Stomach smooth muscle (tissue), 2 donors: ENCODE data around the gene DHCR24.
A peak's percentile ranks its signal among the peaks of the same experiment; 100 is the strongest.
"Not testable (repeated sequence)": the region's sequence is repeated elsewhere in the genome, so short reads cannot be mapped to it uniquely, and the experiment has no call there.

Experiments used
- H3K27ac ChIP-seq: one replicate; pipeline ENCODE4 v1.7.0; 2013; ENCODE audit warnings: mild to moderate bottlenecking, low read length, inconsistent platforms
- H3K27me3 ChIP-seq, 2 donors: one replicate each; pipeline ENCODE4 v1.7.0; 2013; ENCODE audit warnings: low read length in 2 of 2; ENCODE audit not compliant: insufficient read depth in 2 of 2, control insufficient read depth in 1 of 2
- H3K36me3 ChIP-seq, 2 donors: one replicate each; pipeline ENCODE4 v1.7.0; 2013; ENCODE audit warnings: low read length in 2 of 2; ENCODE audit not compliant: control insufficient read depth in 2 of 2, insufficient read depth in 2 of 2
- H3K4me1 ChIP-seq: one replicate; pipeline ENCODE4 v1.7.0; 2013; ENCODE audit warnings: low read length; ENCODE audit not compliant: control insufficient read depth, insufficient read depth
- H3K4me3 ChIP-seq, 2 donors: one replicate each; pipeline ENCODE4 v1.7.0; 2013; ENCODE audit warnings: low read length in 2 of 2
- H3K9ac ChIP-seq, 2 donors: one replicate each; pipeline ENCODE4 v1.7.0; 2013; ENCODE audit warnings: low read length in 2 of 2, mild to moderate bottlenecking in 1 of 2
- H3K9me3 ChIP-seq, 2 donors: one replicate each; pipeline ENCODE4 v1.7.0; 2013; ENCODE audit warnings: low read length in 2 of 2; ENCODE audit not compliant: control insufficient read depth in 2 of 2
- donor health status: healthy.
- donor health status: Pancreatic carcinoma.

The DHCR24 gene

DNA sequence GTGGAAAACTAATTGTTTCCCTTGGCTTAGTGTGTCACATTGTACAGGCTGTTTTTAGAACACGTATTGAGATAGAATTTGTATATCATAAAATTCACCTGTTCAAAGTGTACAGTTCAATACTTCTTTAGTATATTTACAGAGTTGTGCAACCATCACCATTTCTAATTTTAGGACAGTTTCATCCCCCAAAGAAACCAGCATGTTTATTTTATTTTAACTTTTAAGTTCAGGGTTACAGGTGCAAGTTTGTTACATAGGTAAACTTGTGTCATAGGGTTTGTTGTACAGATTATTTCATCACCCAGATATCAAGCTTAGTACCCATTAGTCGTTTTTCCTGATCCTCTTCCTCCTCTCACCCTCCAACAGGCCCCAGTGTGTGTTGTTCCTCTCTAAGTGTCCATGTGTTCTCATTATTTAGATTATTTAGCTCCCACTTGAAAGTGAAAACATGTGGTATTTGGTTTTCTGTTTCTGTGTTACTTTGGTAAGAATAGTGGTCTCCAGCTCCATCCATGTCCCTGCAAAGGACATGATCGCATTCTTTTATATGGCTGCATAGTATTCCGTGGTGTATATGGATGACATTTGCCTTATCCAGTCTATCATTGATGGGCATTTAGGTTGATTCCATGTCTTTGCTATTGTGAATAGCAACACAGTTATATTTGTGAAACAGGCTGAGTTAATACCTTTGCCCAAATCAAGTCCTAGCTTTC is 35.2 kb upstream of the DHCR24 start:
- no peaks in the 10 kb centered on the region for H3K27me3 ChIP-seq
- no peak overlapping the region for H3K4me3 ChIP-seq
- H3K27ac ChIP-seq = no peak overlapping the region
- H3K9me3 ChIP-seq = no peaks in the 10 kb centered on the region
- H3K36me3 ChIP-seq = no peaks in the 10 kb centered on the region
- H3K4me1 ChIP-seq = no peaks in the 10 kb centered on the region
- H3K9ac ChIP-seq = no peak overlapping the region

DNA sequence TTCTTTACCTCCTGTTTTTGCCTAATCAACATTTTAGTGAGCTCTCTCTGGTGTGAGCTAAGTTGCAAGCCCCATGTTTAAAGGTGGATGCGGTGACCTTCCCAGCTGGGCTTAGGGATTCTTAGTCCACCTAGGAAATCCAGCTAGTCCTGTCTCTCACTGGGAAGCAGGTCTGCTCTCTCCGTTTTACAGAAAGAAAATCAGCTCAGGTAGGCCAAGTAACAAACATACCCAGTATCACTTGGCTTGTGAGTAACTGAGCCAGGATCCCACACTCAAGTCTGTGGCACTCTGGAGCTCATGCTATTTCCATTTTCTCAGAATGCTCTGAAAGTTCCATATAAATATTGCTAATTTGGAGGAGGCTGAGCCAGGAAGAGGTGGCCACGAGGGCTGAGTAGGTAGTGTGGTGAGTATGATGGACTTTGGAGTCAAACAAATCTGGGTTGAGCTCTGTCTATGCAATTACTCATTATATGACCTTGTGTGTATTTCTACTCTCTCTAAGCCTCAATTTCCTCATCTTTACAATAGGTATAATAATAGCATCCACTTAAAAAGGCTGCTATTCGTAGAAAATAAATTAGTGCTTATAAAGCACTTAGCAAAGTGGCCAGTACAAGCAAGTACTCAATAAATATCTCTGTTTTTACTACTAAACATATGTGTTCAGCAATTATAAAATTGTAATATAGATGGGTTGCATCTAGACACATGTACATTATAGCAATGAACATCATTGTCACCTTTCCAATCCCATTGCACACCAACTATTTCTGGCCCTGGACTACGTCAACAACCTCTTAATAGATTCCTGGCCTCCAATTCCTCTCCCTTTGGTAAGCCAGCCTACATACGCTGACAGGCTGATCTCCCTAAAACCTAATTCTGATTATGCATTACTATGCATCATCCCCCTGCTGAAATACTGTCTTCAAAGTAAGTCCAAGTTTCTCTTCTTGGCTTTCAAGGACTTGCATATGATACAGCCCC is 32.7 kb upstream of the DHCR24 start:
- Histone ChIP-seq H3K27ac (no peak overlapping the region), H3K4me1 (no peaks in the 10 kb centered on the region), H3K9ac (no peak overlapping the region), H3K27me3 (no peaks in the 10 kb centered on the region), H3K36me3 (no peaks in the 10 kb centered on the region), H3K4me3 (no peak overlapping the region), H3K9me3 (no peaks in the 10 kb centered on the region)

DNA sequence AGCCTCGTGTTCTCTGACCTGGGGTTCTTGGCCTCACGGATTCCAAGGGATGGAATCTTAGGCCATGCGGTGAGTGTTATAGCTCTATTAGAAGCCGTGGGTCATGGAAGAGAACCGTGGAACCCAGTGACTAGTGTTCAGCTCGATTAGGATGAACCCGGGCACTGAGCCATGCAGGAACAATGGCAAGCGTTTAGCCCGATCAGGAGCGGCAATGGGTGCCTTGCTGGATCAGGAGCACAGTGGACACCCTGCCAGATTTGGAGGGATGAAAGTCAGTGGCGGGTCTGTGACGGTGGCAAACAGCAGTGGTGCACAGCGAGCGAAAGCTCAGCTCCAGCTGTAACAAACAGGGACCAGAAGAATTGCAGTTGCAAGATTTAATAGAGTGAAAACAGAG is 24.1 kb upstream of the DHCR24 start:
- H3K36me3 ChIP-seq, H3K4me1 ChIP-seq, H3K27ac ChIP-seq, H3K9ac ChIP-seq, H3K27me3 ChIP-seq, H3K9me3 ChIP-seq, H3K4me3 ChIP-seq: not testable (repeated sequence)

DNA sequence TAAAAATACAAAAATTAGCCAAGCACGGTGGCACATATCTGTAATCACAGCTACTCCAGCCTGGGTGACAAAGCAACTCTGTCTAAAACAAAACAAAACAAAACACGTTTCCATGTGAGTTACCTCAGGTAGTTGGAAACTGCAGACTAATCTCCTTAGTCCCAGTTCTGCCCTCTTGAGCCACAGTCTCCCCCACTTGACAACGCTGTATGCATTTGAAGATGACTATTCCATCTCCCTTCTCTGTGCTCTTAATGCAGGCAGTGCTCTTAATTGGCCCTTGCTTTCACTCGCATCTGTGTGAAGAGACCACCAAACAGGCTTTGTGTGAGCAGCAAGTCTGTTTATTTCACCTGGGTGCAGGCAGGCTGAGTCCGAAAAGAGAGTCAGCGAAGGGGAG is 19.6 kb upstream of the DHCR24 start:
- Histone ChIP-seq H3K27ac (no peak overlapping the region), H3K9me3 (no peaks in the 10 kb centered on the region), H3K4me1 (no peaks in the 10 kb centered on the region), H3K4me3 (no peak overlapping the region), H3K9ac (no peak overlapping the region), H3K27me3 (no peaks in the 10 kb centered on the region), H3K36me3 (no peaks in the 10 kb centered on the region)

DNA sequence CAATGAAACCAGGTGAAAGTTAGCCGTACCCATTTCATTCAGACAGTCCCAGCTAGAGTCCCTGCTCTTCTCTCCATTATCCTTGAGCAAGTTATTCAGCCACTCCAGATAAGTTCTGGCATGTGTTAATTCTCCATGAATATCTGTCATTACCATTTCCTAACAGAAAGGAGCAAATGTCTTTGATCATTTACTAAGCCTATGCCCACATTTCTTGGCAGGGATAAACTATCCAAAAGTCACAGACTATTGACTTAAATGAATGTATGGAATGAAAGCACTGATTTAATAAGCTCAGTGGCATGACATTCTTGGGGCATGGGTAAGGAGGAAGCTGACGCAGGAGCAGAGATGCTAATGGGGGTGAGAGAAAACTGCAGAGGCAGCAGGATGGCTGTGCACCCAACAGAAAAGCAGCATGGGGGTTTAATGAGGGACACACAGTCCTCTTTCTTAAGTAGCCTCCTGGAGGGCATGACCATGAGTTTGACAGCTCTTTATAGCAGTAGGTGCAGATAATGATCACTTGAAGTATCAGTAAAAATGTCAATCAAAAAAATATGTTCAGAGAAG is 17.6 kb upstream of the DHCR24 start:
- Histone ChIP-seq H3K9ac (no peak overlapping the region), H3K27me3 (no peaks in the 10 kb centered on the region), H3K27ac (no peak overlapping the region), H3K4me1 (no peaks in the 10 kb centered on the region), H3K36me3 (no peaks in the 10 kb centered on the region), H3K4me3 (no peak overlapping the region), H3K9me3 (no peaks in the 10 kb centered on the region)

DNA sequence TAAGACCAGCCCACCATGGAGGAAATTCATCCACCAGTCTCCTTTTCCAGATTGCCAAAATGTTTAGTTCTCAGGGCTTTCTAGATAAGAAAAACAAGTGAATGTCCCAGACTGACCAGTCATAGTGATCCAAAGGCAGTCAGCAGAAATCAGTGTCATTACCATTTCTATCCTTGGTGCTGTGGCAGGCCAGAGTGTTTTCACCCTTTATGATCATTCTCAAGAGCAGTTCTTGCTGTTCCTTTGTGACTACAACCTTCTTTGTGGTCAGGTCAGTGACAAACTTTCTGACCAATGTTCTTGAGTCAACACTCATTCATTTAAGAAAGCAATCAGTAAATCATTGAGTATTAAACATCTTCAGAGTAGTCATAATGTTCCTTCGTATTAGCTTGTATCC is 7.3 kb upstream of the DHCR24 start:
- Histone ChIP-seq H3K27ac (no peak overlapping the region), H3K36me3 (no peaks in the 10 kb centered on the region), H3K9ac (no peak overlapping the region), H3K9me3 (no peaks in the 10 kb centered on the region), H3K27me3 (no peaks in the 10 kb centered on the region), H3K4me3 (no peak overlapping the region), H3K4me1 (no peaks in the 10 kb centered on the region)

DNA sequence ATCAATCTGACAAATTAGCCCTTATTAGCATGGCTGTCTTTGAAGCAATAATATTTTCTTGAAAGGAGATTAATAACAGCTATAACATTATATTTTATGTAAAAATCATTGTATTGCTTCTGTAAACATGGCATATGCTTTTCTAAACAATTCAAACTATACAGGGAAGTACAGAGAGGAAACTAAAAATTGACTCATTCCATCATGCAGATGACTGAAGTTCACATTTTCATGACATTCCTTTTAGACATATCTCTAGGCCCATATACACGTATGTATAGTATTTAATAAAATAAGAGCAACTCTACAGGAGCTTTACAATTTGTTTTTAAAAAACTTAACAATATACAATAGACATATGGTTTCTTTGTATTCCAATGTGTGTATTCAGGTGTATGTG is 5.6 kb upstream of the DHCR24 start:
- no peak overlapping the region for H3K9ac ChIP-seq
- no peaks in the 10 kb centered on the region for H3K27me3 ChIP-seq
- no peak overlapping the region for H3K27ac ChIP-seq
- H3K4me1 ChIP-seq = peaks cover 3% of the 10 kb centered on the region
- H3K9me3 ChIP-seq = no peaks in the 10 kb centered on the region
- H3K4me3 ChIP-seq = no peak overlapping the region
- no peaks in the 10 kb centered on the region for H3K36me3 ChIP-seq

DNA sequence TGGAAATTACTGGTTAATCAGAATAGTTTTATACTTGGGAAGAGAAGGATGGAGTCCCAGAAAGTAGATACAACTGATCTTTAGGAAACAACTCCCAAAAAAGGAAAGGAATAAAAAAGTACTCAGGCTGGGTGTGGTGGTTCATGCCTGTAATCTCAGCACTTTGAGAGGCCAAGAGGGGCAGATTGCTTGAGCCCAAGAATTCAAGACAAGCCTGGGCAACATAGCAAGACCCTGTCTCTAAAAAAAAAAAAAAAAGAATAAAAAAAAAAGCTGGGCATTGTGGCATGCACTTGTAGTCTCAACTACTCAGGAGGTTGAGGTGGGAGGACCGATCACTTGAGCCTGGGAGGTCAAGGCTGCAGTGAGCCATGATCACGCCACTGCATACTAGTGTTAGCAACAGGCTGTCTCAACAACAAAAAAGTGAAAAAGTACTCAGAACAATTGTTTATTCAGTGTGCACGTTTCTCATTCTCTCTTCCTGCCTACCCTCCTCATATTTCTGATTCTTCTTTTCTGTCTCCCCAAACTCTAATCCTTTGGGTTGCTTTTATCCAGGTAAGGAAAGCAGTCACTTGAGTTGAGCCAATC is 2.2 kb upstream of the DHCR24 start:
- H3K4me1 ChIP-seq = peaks cover 20% of the 10 kb centered on the region
- no peaks in the 10 kb centered on the region for H3K36me3 ChIP-seq
- H3K27ac ChIP-seq = no peak overlapping the region
- H3K27me3 ChIP-seq = peaks cover 5 to 8% of the 10 kb centered on the region in 2 donors
- H3K4me3 ChIP-seq = no peak overlapping the region
- H3K9me3 ChIP-seq = no peaks in the 10 kb centered on the region
- H3K9ac ChIP-seq = no peak overlapping the region

DNA sequence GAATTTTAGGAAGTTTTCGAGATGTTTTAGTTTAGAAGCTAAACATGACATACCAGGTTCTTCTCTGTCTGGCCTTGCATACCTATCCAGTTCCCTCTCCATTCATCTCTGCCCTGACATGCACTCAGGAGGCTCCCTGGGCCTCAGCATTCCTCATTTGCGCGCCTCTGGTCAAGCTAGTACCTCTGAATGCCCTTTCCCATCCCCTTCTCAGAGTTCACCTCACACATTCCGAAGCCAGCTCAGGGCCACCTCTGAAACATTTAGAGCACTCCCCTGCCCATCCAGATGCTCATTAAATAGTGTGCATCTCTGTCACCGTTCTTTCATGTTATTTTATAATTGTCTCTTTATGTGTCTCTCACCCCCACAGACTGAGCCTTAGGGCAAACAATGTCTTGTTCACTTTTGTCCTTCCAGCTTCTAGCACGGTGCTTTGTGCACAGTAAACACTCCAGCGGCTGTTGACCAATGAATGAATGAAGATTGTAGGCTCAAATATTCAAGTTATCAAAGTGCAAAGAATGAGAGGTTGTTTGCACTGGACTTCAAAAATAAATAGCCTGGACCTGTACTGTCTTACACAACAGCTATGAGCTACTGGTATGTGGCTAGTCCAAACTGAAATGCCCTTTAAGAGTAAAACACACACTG is 1.2 kb upstream of the DHCR24 start:
- Histone ChIP-seq H3K4me3 (peak overlapping the region in 1 of 2 donors; percentile 91), H3K4me1 (peaks cover 20% of the 10 kb centered on the region), H3K9ac (no peak overlapping the region), H3K9me3 (no peaks in the 10 kb centered on the region), H3K36me3 (no peaks in the 10 kb centered on the region), H3K27me3 (peaks cover 5 to 10% of the 10 kb centered on the region in 2 donors), H3K27ac (no peak overlapping the region)

DNA sequence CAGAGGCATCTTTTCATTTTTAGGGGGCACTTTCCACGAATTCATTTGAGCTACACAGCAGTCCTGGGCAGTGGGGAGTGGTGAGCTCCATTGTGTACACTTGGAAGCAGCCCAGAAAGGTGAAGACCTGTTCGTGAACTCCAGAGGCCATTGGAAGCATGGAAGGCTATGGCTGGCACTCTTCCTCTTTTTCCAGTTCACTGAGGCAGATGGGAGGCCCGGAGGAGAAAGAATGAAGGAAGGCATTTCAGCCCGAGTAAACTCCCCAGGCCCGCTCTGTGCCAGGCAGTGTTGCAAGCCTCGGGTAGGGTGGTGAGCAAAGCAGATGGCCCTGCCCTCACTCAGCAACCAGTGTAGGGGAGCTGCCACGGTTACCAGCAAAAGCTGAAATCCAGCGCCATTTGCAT is 673 bp upstream of the DHCR24 start:
- Histone ChIP-seq H3K4me3 (peak overlapping the region; percentile 74 to 91), H3K9me3 (no peaks in the 10 kb centered on the region), H3K27ac (no peak overlapping the region), H3K4me1 (peaks cover 20% of the 10 kb centered on the region), H3K9ac (peak overlapping the region in 1 of 2 donors; percentile 2), H3K36me3 (no peaks in the 10 kb centered on the region), H3K27me3 (peaks cover 5 to 10% of the 10 kb centered on the region in 2 donors)
